HUES6 (cell line): ENCODE measurements around the gene DSG3.

Experiments used
- H3K27ac ChIP-seq: 2 replicates; pipeline ENCODE4 v1.7.0; 2013; ENCODE audit warnings: low read depth, mild to moderate bottlenecking, low read length, inconsistent platforms
- H3K27me3 ChIP-seq: 2 replicates; pipeline ENCODE4 v1.6.1; 2013; ENCODE audit warnings: low read length; ENCODE audit not compliant: control insufficient read depth, insufficient read depth
- H3K36me3 ChIP-seq: 2 replicates; pipeline ENCODE4 v1.6.1; 2013; ENCODE audit warnings: low read length; ENCODE audit not compliant: control insufficient read depth, insufficient read depth
- H3K4me1 ChIP-seq: 2 replicates; pipeline ENCODE4 v1.6.1; 2013; ENCODE audit warnings: low read length; ENCODE audit not compliant: control insufficient read depth, insufficient read depth
- H3K4me3 ChIP-seq: 2 replicates; pipeline ENCODE4 v1.5.1; 2013; ENCODE audit warnings: low read depth, low read length
- H3K9ac ChIP-seq: one replicate; pipeline ENCODE4 v1.6.1; 2013; ENCODE audit warnings: mild to moderate bottlenecking, low read length
- H3K9me3 ChIP-seq: 2 replicates; pipeline ENCODE4 v1.6.1; 2013; ENCODE audit warnings: low read depth, low read length; ENCODE audit not compliant: control insufficient read depth, insufficient read depth

The DSG3 gene

GRCh38 chr18:31430554-31430953 lies 17.0 kb upstream of the DSG3 start:
- no peak overlapping the region for H3K9ac ChIP-seq
- no peaks in the 10 kb centered on the region for H3K36me3 ChIP-seq
- no peaks in the 10 kb centered on the region for H3K9me3 ChIP-seq
- no peak overlapping the region for H3K4me3 ChIP-seq
- H3K4me1 ChIP-seq: peaks cover 4% of the 10 kb centered on the region; the same call in 1 of the 2 replicates
- H3K27ac ChIP-seq: no peak overlapping the region
- no peaks in the 10 kb centered on the region for H3K27me3 ChIP-seq

GRCh38 chr18:31432316-31432715 lies 15.2 kb upstream of the DSG3 start:
- no peak overlapping the region for H3K4me3 ChIP-seq
- no peak overlapping the region for H3K27ac ChIP-seq
- no peak overlapping the region for H3K9ac ChIP-seq
- no peaks in the 10 kb centered on the region for H3K36me3 ChIP-seq
- no peaks in the 10 kb centered on the region for H3K9me3 ChIP-seq
- peaks cover 4% of the 10 kb centered on the region; the same call in 1 of the 2 replicates for H3K4me1 ChIP-seq
- no peaks in the 10 kb centered on the region for H3K27me3 ChIP-seq

GRCh38 chr18:31436825-31437224 lies 10.7 kb upstream of the DSG3 start:
- Histone ChIP-seq H3K4me3 (no peak overlapping the region), H3K9me3 (no peaks in the 10 kb centered on the region), H3K27ac (no peak overlapping the region), H3K36me3 (no peaks in the 10 kb centered on the region), H3K27me3 (no peaks in the 10 kb centered on the region), H3K9ac (no peak overlapping the region), H3K4me1 (no peaks in the 10 kb centered on the region)

- no peaks in the 10 kb centered on the region for H3K4me1 ChIP-seq
- no peaks in the 10 kb centered on the region for H3K36me3 ChIP-seq
- H3K9me3 ChIP-seq: no peaks in the 10 kb centered on the region
- no peaks in the 10 kb centered on the region for H3K27me3 ChIP-seq
- H3K9ac ChIP-seq: no peak overlapping the region
- H3K27ac ChIP-seq: no peak overlapping the region
- H3K4me3 ChIP-seq: no peak overlapping the region
Observed at GRCh38 chr18:31438402-31438801, 9.1 kb upstream of the DSG3 start.

- Histone ChIP-seq H3K4me3 (no peak overlapping the region), H3K27me3 (no peaks in the 10 kb centered on the region), H3K36me3 (no peaks in the 10 kb centered on the region), H3K9ac (no peak overlapping the region), H3K27ac (no peak overlapping the region), H3K9me3 (no peaks in the 10 kb centered on the region), H3K4me1 (no peaks in the 10 kb centered on the region)
Observed at GRCh38 chr18:31439807-31440325, 7.7 kb upstream of the DSG3 start.

GRCh38 chr18:31440787-31441186 lies 6.8 kb upstream of the DSG3 start:
- Histone ChIP-seq H3K9me3 (no peaks in the 10 kb centered on the region), H3K9ac (no peak overlapping the region), H3K36me3 (no peaks in the 10 kb centered on the region), H3K4me3 (no peak overlapping the region), H3K27ac (no peak overlapping the region), H3K27me3 (no peaks in the 10 kb centered on the region), H3K4me1 (no peaks in the 10 kb centered on the region)

- Histone ChIP-seq H3K27me3 (no peaks in the 10 kb centered on the region), H3K4me1 (no peaks in the 10 kb centered on the region), H3K9me3 (no peaks in the 10 kb centered on the region), H3K9ac (no peak overlapping the region), H3K27ac (no peak overlapping the region), H3K36me3 (no peaks in the 10 kb centered on the region), H3K4me3 (no peak overlapping the region)
Observed at GRCh38 chr18:31441493-31441892, 6.0 kb upstream of the DSG3 start.

GRCh38 chr18:31444142-31444541 lies 3.4 kb upstream of the DSG3 start:
- no peaks in the 10 kb centered on the region for H3K4me1 ChIP-seq
- no peaks in the 10 kb centered on the region for H3K9me3 ChIP-seq
- H3K36me3 ChIP-seq: no peaks in the 10 kb centered on the region
- H3K4me3 ChIP-seq: no peak overlapping the region
- H3K9ac ChIP-seq: no peak overlapping the region
- no peak overlapping the region for H3K27ac ChIP-seq
- no peaks in the 10 kb centered on the region for H3K27me3 ChIP-seq

GRCh38 chr18:31445908-31446307 lies 1.6 kb upstream of the DSG3 start:
- Histone ChIP-seq H3K27me3 (no peaks in the 10 kb centered on the region), H3K9me3 (no peaks in the 10 kb centered on the region), H3K36me3 (no peaks in the 10 kb centered on the region), H3K4me3 (no peak overlapping the region), H3K27ac (no peak overlapping the region), H3K9ac (no peak overlapping the region), H3K4me1 (no peaks in the 10 kb centered on the region)

- no peaks in the 10 kb centered on the region for H3K4me1 ChIP-seq
- H3K27me3 ChIP-seq: no peaks in the 10 kb centered on the region
- H3K4me3 ChIP-seq: no peak overlapping the region
- H3K9ac ChIP-seq: no peak overlapping the region
- H3K9me3 ChIP-seq: no peaks in the 10 kb centered on the region
- no peak overlapping the region for H3K27ac ChIP-seq
- no peaks in the 10 kb centered on the region for H3K36me3 ChIP-seq
Observed at GRCh38 chr18:31446854-31447253, 687 bp upstream of the DSG3 start.

GRCh38 chr18:31450409-31450808 lies 2.9 kb downstream of the DSG3 start:
- no peaks in the 10 kb centered on the region for H3K9me3 ChIP-seq
- no peak overlapping the region for H3K9ac ChIP-seq
- no peaks in the 10 kb centered on the region for H3K36me3 ChIP-seq
- H3K27ac ChIP-seq: no peak overlapping the region
- no peaks in the 10 kb centered on the region for H3K4me1 ChIP-seq
- H3K27me3 ChIP-seq: no peaks in the 10 kb centered on the region
- H3K4me3 ChIP-seq: no peak overlapping the region

GRCh38 chr18:31451625-31452024 lies 4.1 kb downstream of the DSG3 start:
- Histone ChIP-seq H3K4me1 (no peaks in the 10 kb centered on the region), H3K4me3 (no peak overlapping the region), H3K27ac (no peak overlapping the region), H3K36me3 (no peaks in the 10 kb centered on the region), H3K9me3 (no peaks in the 10 kb centered on the region), H3K27me3 (no peaks in the 10 kb centered on the region), H3K9ac (no peak overlapping the region)
